Astrocyte of the cerebellum (primary cell): Measurements from ENCODE around the gene ZNF442.
"Not testable (repeated sequence)": the region's sequence is repeated elsewhere in the genome, so short reads cannot be mapped to it uniquely, and the experiment has no call there.

Experiments
- DNase-seq: peaks from one replicate; pipeline ENCODE4 v3.0.0-alpha.2; 2011; ENCODE audit warnings: low read depth
- H3K4me3 ChIP-seq: 2 replicates; pipeline ENCODE4 v1.5.1; 2011; ENCODE audit warnings: mild to moderate bottlenecking, low read depth, low read length, moderate library complexity
- in situ Hi-C: cut with HindIII; loops from 2 replicates; pipeline ENCODE4 v1.10.0; 2017; ENCODE audit warnings: low sequenced_read_pairs
- TF ChIP-seq, protein P1 (sequence below): IDR thresholded peaks from 2 replicates; pipeline ENCODE4 v1.5.1; 2012; ENCODE audit warnings: low read length, low read depth, moderate library complexity, mild to moderate bottlenecking; ENCODE audit errors: missing control alignments

The ZNF442 gene

DNA sequence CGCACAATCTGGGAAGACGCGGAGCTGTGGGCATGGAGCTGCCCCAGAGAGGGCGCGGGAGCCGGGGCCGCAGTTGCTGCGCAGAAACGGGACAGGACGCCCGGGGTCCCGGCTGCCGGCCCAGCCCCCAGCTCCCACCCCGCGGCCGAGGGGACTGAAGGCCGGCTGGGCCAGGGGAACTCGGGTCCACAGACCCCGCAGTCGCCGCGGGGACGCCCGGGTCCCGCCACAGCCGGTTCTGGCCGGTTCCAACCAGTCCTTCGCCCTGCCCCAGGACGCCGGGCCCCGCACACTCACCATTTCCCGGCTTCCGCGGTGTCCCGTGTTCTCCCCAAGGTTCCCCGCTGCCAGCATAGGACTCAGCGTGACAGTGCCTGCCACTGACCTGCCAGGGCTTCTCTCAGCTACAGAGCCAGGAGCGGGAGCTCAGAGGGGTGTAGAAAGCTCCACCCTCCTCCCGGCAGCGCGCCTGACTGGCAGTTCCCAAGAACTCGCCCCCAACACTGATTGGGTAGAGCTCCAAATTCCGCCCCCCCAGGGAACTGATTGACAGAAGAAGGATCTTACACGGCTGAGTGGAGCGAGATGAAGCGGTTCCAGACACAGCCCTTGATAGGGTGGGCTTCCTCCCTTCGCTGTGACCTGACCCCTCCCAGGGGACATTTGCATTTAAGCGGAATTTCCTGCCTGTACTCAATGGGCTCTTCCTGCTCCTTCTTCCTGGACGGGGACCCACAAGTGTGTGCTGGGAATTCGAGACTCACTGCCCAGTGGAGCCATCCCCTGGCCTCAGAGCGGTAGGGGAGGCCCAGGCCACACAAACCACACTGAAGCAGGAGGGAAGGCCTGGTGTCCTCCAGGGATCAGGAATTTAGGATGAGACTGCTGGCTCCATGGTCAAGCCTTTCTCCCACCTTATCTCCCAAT lies at the start of gene ZNF442:
TSS of gene ZNF442 (minus strand) at position 448 of the 927 bp plus-strand sequence. CDS start 2,052 bp downstream, outside the sequence.
- peak; percentile 90 for DNase-seq
- TF ChIP-seq, protein P1, sequence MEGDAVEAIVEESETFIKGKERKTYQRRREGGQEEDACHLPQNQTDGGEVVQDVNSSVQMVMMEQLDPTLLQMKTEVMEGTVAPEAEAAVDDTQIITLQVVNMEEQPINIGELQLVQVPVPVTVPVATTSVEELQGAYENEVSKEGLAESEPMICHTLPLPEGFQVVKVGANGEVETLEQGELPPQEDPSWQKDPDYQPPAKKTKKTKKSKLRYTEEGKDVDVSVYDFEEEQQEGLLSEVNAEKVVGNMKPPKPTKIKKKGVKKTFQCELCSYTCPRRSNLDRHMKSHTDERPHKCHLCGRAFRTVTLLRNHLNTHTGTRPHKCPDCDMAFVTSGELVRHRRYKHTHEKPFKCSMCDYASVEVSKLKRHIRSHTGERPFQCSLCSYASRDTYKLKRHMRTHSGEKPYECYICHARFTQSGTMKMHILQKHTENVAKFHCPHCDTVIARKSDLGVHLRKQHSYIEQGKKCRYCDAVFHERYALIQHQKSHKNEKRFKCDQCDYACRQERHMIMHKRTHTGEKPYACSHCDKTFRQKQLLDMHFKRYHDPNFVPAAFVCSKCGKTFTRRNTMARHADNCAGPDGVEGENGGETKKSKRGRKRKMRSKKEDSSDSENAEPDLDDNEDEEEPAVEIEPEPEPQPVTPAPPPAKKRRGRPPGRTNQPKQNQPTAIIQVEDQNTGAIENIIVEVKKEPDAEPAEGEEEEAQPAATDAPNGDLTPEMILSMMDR = peak; percentile 69
- H3K4me3 ChIP-seq = peak within 1 kb of the TSS; percentile 84
- in situ Hi-C loops = no loop called here

DNA sequence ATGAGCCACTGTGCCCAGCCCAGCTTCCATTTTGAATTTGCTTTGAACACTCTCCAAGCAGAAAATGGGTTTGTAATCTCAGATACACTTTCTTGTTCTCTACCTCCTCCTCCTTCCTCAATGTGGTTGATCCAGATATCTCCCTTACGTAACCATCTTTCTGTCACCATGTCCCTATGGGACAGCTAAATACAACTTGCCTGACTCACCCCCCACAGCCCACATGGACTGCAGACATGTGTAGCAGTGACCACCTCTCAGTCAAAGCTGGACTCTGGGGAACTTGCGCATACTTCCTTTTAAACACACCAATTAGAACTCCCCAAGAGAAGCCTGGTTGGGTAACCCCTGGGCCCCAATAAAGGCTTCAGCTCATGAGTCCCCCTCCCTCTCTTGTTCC lies 46.4 kb upstream of the ZNF442 start:
- DNase-seq = no peak
- in situ Hi-C loops = no loop called here
- TF ChIP-seq, protein P1 = no peak

DNA sequence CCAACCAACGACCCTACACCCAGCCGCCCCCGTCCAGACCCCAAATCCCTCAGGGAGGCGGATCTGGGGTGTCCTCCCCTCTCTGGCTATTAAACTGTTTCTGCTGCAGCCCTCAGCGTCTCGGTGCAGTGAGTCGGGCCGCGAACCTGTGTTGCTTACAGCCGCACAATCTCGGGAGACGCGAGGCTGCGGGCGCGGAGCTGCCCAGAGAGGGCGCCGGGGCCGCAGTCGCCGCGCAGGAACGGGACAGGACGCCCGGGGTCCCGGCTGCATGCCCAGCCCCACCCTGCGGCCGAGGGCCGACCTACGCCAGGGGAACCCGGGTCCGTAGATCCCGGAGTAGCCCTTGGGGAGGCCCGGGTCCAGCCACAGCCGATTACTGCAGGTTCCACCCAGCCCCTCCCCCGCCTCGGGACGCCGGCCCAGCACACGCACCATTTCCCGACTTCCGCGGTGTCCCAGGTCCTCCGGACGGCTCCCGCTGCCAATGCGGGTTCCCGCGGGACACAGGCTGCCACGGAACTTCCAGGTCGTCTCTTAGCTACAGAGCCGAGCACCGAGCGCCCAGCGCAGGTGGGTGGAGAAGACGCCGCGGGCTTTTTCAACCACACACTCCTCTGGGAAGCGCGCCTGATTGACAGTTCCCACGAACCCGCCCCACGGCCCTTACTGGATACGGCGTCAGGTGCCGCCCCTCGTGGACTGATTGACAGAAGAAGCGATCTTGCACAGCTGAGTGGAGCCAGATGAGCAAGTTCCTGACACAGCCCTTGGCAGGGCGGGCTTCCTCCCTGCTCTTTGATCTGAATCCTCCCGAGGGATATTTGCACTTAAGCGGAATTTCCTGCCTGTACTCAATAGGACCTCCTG lies 35.4 kb upstream of the ZNF442 start, which contains the start of gene ZNF799:
TSS of gene ZNF799 (minus strand) at position 639 of the 870 bp plus-strand sequence. CDS start at position 438, 201 bp downstream.
- TF ChIP-seq, protein P1 = no peak
- peak within 1 kb of the TSS; percentile 71 for H3K4me3 ChIP-seq
- DNase-seq = peak; percentile 91
- in situ Hi-C loops = no loop called here

More for the DNA sequence above, 46.4 kb upstream of the ZNF442 start:
- no peak overlapping the region for H3K4me3 ChIP-seq

DNA sequence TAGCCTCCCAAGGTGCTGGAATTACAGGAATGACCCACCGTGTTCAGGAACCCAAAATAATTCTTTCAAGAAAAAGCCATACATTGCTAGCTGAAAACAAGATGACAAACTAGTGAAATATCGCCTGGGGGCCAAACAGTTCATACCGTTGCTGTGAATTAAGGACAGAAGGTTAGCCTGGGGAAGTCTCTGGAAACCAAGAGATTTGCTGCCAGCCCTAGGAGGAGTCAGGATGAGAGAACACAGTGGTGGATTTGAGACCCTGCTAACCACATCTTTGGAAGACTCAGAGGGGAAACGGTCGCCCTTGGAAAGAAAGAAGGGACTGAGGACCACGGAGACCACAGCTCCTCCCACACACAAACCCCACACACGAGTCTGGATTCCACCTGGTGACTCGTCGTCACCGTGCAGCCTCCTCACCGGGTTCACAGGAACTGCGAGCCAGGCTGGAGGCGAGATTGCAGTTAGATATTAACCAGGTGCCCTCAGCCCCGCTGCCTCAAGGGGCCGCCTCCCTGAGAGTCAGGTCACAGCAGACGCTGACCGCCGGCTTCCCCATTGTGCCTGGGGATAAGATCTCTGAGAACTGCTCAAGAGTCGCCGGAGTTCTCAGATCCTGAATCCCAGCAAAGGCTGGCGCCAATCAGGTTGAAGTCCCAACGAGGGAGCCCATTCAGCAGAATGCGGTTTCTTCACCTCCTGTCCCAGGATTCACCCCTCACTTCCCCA lies 34.6 kb upstream of the ZNF442 start:
- peak overlapping the region; percentile 71 for H3K4me3 ChIP-seq
- in situ Hi-C loops, DNase-seq: not testable (repeated sequence)

DNA sequence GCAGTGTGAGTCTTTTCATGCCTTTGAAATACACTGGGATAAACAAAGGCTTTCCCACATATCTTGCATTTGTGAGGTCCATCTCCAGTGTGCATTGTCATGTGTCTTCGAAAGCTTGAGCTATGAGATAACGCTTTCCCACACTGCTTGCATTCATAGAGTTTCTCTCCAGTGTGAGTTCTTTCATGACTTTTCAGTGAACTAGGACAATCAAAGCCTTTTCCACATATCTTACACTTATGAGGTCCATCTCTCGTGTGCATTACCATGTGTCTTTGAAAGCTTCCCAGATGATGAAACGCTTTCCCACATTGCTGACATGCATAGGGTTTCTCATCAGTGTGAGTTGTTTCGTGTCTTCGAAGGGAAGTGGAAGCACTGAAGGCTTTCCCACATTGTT lies 25.7 kb upstream of the ZNF442 start:
- in situ Hi-C loops, H3K4me3 ChIP-seq, DNase-seq: not testable (repeated sequence)

DNA sequence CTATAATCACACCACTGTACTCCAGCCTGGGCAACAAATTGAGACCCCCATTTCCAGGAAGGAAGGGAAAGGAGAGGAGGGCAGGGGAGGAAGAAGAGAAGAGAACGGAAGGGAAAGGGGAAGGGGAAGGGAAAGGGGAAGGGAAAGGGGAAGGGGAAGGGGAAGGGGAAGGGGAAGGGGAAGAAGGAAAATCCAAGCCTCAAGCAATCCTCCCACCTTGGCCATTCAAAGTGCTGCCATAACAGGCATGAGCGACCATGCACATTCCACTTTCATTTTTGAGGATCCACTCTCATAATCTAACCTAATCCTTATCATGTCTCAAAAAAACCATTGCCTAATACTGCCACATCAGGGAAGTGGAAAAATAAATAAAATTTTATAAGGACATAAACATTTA lies 20.9 kb upstream of the ZNF442 start:
- H3K4me3 ChIP-seq, DNase-seq, in situ Hi-C loops: not testable (repeated sequence)

DNA sequence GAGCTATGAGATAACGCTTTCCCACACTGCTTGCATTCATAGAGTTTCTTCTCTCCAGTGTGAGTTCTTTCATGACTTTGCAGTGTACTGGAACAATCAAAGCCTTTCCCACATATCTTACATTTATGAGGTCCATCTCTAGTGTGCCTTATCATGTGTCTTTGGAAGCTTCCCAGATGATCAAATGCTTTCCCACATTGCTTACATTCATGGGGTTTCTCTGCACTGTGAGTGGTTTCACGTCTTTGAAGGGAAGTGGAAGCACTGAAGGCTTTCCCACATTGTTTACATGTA lies 14.9 kb upstream of the ZNF442 start:
- H3K4me3 ChIP-seq = no peak overlapping the region
- DNase-seq = no peak
- in situ Hi-C loops = no loop called here
- TF ChIP-seq, protein P1 = no peak
